Activated CD4-positive, alpha-beta T cell treated with anti-CD3 and anti-CD28 coated beads, Interleukin-2, amount 50 U/mL, for 48 hours (primary cell): Measurements from ENCODE around the gene ACOX3.
"Not testable (repeated sequence)": the region's sequence is repeated elsewhere in the genome, so short reads cannot be mapped to it uniquely, and the experiment has no call there.

Experiments used
- DNase-seq, 2 experiments: peaks; one replicate each; pipeline ENCODE4 v3.0.0-alpha.2; 2020

ACOX3 gene

DNA sequence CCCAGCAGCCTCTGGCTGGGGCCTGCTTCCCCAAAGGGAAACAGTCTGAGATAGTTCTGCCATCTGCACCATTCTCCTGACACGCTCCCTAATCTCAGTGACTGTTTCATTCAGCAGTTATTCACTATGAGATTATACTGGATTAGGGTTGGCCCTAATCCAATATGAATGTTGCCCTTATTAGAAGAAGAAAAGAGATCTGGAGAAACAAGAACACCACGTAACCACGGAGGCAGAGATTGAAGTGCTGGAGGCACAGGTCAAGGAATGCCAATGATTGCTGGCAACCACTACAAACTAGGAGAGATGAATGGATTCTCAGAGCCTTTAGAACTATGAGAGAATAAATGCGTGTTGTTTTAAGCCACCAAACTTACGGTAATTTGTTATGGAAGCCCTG, 7.4 kb downstream of the ACOX3 start:
- no peak for DNase-seq

GRCh38 chr4:8431553-8431952, 9.0 kb downstream of the ACOX3 start:
- no peak for DNase-seq

DNA sequence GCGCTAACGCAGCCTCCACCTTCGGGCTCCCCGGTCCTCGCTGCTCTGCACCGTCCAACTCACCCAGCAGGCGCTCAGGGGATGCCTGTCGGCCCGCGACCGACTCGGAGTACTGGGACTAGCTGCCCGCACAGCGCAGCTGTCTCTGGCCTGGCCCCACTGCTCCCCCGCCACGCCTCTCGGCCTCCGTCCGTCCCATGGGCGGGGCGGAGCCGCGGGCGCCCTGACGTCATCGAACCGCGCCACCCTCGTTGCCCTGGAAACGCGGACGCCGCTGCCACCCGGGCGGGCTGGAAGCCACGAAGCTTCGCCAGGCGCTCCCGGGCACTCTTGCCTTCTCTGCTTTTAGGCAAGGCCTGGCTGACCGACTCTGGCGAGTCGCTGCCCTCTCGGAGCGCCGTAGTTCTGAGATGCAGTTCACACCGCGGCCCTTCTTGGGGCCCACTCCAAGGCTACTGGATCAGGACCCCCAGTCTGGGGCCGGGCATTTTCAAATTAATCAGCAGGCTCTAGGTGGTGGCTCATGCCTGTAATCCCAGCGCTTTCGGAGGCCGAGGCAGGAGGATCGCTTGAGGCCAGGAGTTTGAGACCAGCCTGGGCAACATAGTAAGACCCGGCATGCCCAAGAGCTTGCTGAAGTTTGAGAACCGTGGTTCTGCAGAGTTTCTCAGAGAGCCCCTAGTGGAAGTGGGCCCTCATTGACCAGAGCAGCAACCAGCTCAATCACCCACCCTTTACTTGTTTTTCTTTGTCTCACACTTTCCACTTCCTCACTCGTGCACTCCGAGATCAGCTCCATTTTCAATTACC, 12.0 kb downstream of the ACOX3 start:
- DNase-seq, result peak; percentile 92 to 93

- DNase-seq, result peak in 1 of 2 experiments; percentile 27
Measured at GRCh38 chr4:8427761-8428287, 12.7 kb downstream of the ACOX3 start.

GRCh38 chr4:8427262-8427661, 13.3 kb downstream of the ACOX3 start:
- DNase-seq, result no peak

- DNase-seq, result no peak
Measured at GRCh38 chr4:8422786-8423185, 17.7 kb downstream of the ACOX3 start.

- DNase-seq, result no peak
Measured at GRCh38 chr4:8422327-8422726, 18.2 kb downstream of the ACOX3 start.

DNA sequence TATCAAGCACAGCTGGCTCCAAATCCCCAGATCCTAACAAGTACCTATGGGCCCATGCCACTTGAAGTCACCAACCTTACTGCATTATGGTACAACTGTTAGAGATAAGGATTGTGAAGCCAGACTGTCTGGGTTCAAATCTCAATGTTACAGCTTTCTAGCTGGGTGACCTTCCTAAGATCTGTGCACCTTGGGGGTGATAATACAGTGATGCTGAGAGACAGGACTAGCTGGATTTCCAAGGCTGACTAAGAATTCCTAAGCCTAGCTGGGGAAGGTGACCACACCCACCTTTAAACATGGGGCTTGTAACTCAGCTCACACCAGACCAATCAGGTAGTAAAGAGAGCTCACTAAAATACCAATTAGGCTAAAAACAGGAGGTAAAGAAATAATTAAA, 20.4 kb downstream of the ACOX3 start:
- DNase-seq, result not testable (repeated sequence)

GRCh38 chr4:8419222-8420041, 21.1 kb downstream of the ACOX3 start:
- DNase-seq, result peak; percentile 70 to 78

GRCh38 chr4:8417071-8417614, 23.4 kb downstream of the ACOX3 start:
- no peak for DNase-seq

DNA sequence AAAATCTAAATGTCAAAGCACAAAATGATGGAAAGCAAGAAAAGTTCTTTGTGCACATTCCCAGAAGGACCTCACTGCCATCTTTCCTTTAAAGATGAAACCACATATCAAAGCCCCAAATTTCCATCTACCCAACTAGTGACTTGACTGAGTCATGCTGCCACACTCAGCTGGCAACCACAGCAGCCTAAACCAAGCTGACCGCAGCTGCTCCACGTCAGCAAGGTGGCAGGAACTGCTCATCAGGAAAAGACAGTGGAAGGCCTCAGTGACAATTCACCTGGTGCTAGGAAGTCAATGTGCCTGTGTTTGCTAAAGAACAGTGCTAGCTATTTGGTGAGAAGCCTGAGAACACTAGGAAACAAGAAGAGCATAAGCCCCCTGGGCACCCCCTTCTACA, 26.1 kb downstream of the ACOX3 start:
- DNase-seq, result peak; percentile 71 to 79

- no peak for DNase-seq
Measured at GRCh38 chr4:8412288-8412687, 28.2 kb downstream of the ACOX3 start.

- DNase-seq, result no peak
Measured at GRCh38 chr4:8411351-8412180, 29.0 kb downstream of the ACOX3 start.

DNA sequence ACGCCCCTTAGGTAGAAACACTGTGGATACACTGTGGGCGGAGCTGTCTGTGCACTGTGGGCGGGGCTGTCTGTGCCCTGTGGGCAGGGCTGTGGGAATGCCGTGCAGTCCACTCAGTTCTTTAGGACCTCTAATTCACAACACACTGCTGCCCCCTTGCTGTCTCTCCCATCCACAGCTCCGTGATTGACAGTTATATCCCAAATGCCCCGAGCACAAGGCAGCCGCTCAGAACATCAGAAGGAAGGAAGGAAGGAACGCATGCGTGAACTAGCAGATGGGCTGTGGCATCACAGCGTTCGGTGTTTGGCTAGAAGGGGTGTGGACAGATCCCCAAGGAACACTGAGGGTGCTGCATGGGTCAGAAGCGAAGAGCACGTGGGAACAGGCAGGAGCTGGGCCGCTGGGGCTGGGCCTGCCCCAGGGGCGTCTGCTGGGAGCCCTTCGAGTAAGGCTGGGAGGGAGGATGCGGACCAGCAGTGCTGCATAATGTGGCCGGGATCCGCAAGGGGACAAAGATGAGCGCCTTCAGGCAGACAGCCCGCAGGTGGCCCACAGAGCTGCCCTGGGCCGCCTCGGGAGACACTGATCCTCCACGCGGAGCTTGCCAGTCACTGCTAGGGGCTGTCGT, 29.8 kb downstream of the ACOX3 start:
- no peak for DNase-seq

DNA sequence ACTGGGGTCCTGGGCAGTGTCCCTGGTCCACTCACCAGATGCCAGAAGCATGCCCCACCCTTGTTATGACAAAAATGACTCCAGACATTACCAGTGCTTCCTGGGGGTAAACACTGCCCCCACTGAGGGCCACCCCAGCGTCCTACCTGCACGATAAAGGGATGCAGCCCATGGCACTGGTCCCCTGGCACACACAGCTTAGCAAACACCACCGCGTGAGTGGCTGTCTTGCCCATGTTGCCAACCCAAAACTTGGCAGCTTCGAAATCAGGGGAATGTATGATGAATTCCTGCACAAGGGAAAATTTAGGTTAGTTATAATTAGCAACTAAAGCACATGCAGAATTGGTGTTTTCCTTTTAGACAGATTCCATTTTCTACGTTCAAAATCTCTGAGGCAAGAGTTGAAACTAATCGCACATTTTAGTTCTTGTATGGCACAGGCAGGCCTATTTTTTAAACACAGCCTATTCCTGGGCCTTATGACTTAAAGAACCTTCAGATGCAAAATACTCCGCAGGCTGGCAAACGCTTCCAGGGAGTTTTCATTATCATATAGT, 30.4 kb downstream of the ACOX3 start:
- DNase-seq, result no peak

- peak in 1 of 2 experiments; percentile 26 for DNase-seq
Measured at GRCh38 chr4:8409264-8410065, 31.1 kb downstream of the ACOX3 start.

DNA sequence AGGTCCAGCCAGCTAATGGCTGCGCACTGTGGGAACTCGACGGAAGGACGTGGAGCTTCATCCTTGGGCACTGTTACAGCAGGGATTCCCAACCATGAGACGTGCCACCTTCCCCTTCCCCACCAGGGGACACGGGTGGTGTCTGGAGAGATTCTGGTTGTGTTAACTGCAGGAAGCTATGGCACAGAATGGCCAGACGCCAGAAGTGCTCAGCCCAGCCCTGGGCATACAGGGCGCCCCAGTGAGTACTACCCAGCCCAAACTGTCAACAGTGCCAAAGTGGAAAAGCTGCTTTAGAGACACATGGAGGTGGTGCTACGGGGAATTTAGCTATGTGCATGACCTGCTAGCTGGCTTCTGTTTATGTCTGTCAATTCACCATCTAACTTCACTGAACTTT, 32.8 kb downstream of the ACOX3 start:
- no peak for DNase-seq

DNA sequence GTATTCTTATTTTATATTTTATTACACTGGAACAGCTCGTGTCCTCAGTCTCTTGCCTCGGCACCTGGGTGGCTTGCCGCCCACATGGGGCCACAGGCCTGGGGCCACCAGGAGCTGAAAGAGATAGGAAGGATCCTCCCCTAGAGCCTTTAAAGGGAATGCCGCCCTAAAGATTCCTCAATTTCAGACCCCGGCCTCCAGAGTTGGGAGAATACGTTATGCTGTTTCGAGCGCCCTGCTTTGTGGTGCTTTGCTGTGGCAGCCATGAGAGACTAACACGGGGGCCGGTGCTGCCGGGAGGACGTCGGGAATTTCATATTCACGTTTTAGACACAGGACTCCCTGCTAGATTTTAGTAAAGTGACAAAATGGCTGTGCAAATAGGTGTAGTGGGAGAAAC, 33.2 kb downstream of the ACOX3 start:
- no peak for DNase-seq

- peak; percentile 26 to 44 for DNase-seq
Measured at GRCh38 chr4:8406887-8407286, 33.6 kb downstream of the ACOX3 start.

GRCh38 chr4:8405516-8405875, 35.0 kb downstream of the ACOX3 start:
- DNase-seq, result no peak
